ENCODE data around the gene ILK. TPM values are rescaled to one million over a fixed set of nuclear protein-coding genes. Genes with fewer than 3 reads are reported as not detected.

ILK gene
- total RNA-seq, 2 donors from 2014 or later = 125 to 136 TPM

DNA sequence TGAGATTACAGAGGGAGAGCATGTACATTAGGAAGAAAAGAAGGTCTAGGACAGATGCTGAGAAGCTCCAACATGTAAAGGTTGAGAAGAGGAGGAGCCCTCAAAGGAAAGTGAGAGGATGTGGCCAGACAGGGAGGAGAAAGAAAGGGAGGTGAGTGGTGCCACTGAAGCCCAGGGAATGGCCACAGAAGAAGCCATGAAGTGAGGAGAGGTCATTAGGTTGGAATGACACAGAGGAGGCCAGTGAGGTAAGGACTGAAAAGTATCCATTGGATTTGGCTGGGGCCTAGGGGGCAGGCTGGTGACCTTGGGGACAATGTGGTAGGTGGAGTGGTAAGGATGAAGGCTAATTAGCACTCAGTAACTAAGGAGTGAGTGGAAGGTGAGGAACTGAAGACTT lies 55.1 kb downstream of the ILK start:
- no peaks in the 10 kb centered on the region for H3K36me3 ChIP-seq (ENCODE audit: control insufficient read depth, insufficient read depth, low read length)
- Mint-ChIP-seq H3K36me3 (ENCODE audit: low read depth) (no peaks in the 10 kb centered on the region), H3K27ac (no peak overlapping the region), H3K9me3 (no peaks in the 10 kb centered on the region), H3K4me1 (no peaks in the 10 kb centered on the region), H3K27me3 (ENCODE audit: insufficient read depth) (peaks cover 20% of the 10 kb centered on the region), H3K4me3 (no peak overlapping the region)
- TF ChIP-seq, protein P1, sequence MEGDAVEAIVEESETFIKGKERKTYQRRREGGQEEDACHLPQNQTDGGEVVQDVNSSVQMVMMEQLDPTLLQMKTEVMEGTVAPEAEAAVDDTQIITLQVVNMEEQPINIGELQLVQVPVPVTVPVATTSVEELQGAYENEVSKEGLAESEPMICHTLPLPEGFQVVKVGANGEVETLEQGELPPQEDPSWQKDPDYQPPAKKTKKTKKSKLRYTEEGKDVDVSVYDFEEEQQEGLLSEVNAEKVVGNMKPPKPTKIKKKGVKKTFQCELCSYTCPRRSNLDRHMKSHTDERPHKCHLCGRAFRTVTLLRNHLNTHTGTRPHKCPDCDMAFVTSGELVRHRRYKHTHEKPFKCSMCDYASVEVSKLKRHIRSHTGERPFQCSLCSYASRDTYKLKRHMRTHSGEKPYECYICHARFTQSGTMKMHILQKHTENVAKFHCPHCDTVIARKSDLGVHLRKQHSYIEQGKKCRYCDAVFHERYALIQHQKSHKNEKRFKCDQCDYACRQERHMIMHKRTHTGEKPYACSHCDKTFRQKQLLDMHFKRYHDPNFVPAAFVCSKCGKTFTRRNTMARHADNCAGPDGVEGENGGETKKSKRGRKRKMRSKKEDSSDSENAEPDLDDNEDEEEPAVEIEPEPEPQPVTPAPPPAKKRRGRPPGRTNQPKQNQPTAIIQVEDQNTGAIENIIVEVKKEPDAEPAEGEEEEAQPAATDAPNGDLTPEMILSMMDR (conservative IDR thresholded peaks at IDR 0.05) = no peak
- H3K27ac ChIP-seq (ENCODE audit: low read depth, low read length) = no peak overlapping the region
- H3K27me3 ChIP-seq (ENCODE audit: control insufficient read depth, insufficient read depth, low read length, poor library complexity, severe bottlenecking) = peaks cover 17% of the 10 kb centered on the region
- DNase-seq = no peak
- H3K4me1 ChIP-seq (ENCODE audit: control insufficient read depth, insufficient read depth, low read length) = no peaks in the 10 kb centered on the region
- no peak overlapping the region for H3K9ac ChIP-seq (ENCODE audit: extremely low read depth, low read length, poor library complexity, severe bottlenecking)
- H3K4me3 ChIP-seq (ENCODE audit: low read length) = no peak overlapping the region
- no peaks in the 10 kb centered on the region for H3K9me3 ChIP-seq (ENCODE audit: control insufficient read depth, low read length)

Other genes starting within 250 kb of the ILK start
- 10 to 100 TPM in 1 of 2 donors, 1 to 10 TPM in 1; 9.4 to 28.7 TPM for gene SMPD1, start 213.3 kb upstream of the ILK start, total RNA-seq
- 10 to 100 TPM; 51.5 to 51.6 TPM for gene APBB1, start 184.7 kb upstream of the ILK start, total RNA-seq
- 1 to 10 TPM; 3.9 to 6.0 TPM for gene HPX, start 162.8 kb upstream of the ILK start, total RNA-seq
- gene TRIM3, start 129.8 kb upstream of the ILK start, total RNA-seq = 10 to 100 TPM; 13.0 to 18.0 TPM
- 10 to 100 TPM; 56.5 to 56.8 TPM for gene ARFIP2, start 122.4 kb upstream of the ILK start, total RNA-seq
- 10 to 100 TPM; 29.6 to 30.5 TPM for gene TIMM10B, start 122.3 kb upstream of the ILK start, total RNA-seq
- gene DNHD1, start 106.5 kb upstream of the ILK start, total RNA-seq = 10 to 100 TPM; 11.0 to 12.2 TPM
- 10 to 100 TPM; 11.0 to 12.8 TPM for gene RRP8, start 158 bp upstream of the ILK start, total RNA-seq
- gene TAF10, start 8.4 kb downstream of the ILK start, total RNA-seq = 100 to 1,000 TPM; 168 to 202 TPM
- 10 to 100 TPM; 68.3 to 71.0 TPM for gene TPP1, start 15.6 kb downstream of the ILK start, total RNA-seq
- 10 to 100 TPM; 13.7 to 14.3 TPM for gene DCHS1, start 52.0 kb downstream of the ILK start, total RNA-seq
- 10 to 100 TPM; 57.6 to 72.6 TPM for gene MRPL17, start 79.6 kb downstream of the ILK start, total RNA-seq
- under 1 TPM; 0.20 to 0.68 TPM for gene OR2AG2, start 168.2 kb downstream of the ILK start, total RNA-seq
- gene OR2AG1, start 179.2 kb downstream of the ILK start, total RNA-seq = not detected
- under 1 TPM; 0.09 to 0.51 TPM for gene OR6A2, start 195.9 kb downstream of the ILK start, total RNA-seq
- not detected for gene OR10A5, start 241.9 kb downstream of the ILK start, total RNA-seq

Data from endodermal cell (in vitro differentiated cells).